ENCODE data around the gene PREX1.
"Not testable (repeated sequence)": the region's sequence is repeated elsewhere in the genome, so short reads cannot be mapped to it uniquely, and the experiment has no call there.

The PREX1 gene

DNA sequence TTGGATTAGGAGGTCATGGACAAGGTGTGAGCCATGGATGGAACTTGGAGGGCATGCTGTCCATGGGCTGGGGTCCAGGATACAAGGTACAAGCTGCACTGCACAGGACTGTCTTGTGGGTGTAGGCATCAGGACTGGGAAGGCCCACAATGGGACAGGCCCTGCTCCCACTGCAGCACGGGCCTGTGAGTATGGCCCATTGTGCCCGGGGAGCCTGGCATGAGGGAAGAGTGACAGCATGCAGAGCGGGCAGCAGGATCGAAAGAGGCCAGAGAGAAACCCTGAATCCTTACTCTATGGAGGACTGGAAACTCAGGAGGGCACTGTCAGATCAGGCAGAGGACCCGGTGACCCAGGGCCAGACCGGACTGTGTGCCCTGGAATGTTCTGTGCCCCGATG, 211.3 kb downstream of the PREX1 start:
- DNase-seq: no peak

DNA sequence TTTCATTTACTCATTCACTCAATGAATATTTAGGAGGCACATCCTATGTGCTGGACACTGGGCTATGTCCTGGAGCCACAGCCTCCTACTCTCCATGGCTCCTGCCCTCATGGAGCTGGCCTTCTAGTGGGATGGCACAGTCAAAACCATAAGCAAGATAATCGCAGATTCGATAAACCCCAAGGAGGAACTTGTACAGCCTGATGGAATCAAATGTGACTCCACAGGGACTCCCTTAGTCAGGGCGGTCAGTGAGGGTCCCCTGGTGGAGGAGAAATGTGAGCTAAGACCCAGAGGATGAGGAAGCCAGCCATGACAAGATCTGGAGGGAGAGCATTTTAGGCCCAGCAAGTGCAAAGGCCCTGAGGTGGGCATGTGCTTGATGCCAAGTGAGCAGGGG, 211.9 kb downstream of the PREX1 start:
- DNase-seq: no peak

DNA sequence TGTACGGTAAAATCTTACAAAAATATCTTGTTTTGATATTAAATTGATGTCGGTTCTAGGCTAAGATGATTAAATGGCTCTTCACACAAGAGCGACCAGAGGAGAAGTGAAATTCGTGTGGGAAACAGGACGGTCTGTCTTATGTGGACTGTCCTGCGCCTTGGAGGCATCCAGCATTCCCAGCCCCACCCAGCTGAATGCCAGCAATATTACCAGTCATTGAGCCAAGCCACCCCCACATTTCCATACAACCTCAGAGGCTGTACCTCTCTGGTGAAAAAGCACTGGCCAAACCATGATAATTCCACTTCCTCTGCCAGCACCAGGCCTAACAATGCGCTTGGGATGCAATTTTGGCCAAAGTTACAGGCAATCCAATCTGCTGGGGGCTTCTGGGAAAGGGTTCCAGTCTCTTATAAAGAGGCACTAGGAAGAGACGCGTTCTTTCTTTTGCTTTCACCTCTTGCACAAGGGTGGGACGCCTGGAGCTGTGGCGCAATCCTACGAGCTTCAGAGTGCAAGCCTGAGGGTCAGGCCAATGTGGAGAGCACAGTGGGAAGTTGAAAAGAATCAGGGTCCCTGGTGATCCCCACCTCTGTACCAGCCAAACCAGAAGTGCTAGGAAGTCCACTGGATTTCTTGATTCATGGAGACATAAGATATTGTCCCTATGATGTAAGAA, 213.1 kb downstream of the PREX1 start:
- DNase-seq: no peak

DNA sequence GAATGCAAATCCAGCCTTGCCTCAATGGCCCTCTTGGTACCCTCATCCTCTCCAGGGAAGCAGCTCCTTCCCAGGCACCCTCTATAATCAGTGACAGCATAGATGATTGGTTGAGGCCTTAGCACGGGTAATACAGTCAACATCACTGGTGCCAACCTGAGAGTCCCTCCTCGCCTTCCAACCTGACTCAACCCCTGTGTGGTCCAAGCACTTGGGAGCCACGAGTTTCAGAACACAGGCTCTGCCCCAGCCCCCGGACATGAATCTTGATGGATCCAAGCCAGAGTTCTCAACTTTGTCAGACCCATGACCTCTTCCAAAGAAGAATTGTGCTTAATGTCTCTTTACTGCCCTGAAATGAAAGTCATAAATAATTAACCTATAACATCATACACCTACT, 213.9 kb downstream of the PREX1 start:
- no peak for DNase-seq

DNA sequence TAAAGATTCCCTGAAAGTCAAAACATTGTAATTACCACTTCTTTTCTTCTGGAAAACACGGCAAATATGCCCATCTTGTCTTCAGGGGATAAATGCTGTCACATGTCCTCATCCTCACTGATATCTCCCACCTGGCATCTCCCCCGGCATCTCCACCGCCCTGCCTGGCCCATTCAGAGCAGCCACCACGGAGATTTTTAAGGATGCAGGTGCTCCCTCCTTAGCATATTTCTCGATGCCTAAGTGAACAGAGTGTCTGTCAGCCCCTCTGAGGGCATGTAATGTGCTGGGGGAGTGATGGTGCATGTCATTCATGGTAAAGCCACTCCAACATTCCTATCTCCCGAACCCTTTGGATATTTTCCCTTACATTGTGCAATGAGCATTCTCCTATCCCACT, 215.5 kb downstream of the PREX1 start:
- DNase-seq: no peak

DNA sequence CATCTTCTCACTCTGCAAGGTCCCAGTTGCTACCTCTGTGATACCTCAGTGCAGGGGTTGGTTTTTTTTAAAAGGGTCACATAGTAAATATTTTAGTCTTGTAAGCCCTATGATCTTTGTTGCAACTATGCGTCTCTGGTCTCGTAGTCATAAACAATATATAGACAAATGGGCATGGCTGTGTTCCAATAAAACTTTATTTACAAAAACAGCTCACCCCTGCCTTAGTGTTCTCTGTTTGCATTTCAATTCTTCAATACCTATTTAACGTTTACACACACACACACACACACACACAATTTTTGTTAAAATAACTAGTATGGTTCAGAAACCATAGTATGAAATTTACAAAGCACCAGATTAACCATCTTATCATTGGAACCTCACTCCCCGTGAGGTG, 216.8 kb downstream of the PREX1 start:
- no peak for DNase-seq

DNA sequence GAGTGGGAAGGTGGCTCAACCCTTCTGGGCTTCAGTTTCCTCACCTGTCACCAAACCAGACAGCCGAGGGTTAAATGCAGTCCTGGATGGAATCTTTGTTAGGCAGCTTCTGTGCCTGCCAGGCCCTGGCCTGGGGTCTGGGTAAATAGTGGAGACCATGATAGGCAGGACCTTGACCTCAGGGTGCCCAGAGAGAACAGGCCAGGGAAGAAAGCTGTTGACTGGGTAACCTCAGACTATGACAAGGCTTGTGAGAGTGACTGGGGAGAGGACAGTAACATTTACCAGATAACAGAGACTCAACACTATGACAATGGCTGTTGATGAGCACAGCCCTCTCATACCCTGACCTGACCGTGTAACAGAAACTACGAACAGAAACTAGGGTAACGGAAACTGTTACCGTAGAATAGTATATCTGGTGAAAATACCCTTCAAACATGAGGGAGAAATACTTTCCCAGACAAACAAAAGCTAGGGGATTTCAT, 218.3 kb downstream of the PREX1 start:
- no peak for DNase-seq

DNA sequence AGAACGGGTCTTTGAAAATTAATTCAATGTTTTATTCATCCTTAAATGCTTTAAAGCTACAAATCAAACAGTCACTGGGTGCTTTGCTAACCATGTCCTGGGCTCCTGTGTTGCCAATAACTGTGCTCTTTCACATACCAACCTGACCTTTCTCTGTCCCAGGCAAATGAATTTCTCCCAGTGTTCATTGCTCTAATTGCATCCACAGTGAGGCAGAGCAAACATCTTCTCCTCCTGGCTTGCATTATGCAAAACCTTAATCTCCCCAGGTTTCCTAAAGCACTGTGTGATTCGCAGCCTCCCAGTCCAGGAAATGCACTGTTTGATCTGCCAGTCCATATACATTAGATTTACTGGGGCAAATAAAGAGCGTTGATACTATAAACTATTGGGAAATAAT, 219.0 kb downstream of the PREX1 start:
- DNase-seq: no peak

DNA sequence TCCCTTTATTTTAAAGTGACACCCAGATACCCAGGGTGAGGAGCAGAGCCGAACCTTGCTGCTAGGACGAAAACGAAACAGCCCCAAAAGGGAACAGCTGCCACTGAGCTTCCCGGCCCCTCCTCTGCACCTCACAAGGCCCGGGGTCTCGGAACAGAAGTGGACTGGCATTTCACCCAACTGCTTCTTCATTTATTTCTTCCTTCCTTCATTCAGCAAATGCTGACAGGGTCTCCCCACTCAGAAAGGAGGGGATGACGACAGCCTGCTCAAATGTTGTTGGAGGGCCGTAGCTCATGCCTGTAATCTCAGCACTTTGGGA, 220.3 kb downstream of the PREX1 start:
- no peak for DNase-seq

DNA sequence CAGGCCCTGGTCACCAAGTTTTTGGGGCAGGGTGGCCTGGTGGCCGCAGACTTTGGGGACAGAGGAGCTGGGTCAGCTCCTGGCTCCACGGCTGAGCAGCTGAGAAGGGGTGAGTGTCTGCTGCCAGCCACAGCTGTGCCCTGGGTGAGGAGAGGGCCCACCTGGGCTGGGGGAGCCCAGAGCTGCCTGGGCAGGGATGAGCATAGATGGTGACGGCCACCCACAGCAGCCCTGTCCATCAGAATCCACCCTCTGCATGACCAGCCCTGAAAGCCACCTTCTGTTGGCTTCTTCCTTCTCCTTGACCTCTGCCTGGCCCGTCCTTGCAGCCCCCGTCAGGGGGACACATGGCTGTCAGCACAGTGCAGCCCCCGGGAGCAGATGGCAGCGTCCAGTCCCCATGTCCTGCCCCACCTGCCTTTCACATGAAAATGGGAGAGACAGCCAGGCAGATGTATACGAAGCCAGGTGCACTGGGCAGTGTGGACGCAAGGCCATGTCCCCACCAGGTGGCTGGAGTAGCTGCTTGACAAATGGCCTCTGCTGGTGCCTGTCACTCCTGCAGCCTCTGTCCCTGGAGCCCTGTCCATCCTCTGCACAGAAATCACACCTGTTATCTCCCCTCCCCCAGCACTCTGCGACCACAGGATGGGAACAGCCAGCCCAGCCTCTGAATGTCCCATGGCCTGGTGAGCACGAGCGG, 220.8 kb downstream of the PREX1 start:
- no peak for DNase-seq

DNA sequence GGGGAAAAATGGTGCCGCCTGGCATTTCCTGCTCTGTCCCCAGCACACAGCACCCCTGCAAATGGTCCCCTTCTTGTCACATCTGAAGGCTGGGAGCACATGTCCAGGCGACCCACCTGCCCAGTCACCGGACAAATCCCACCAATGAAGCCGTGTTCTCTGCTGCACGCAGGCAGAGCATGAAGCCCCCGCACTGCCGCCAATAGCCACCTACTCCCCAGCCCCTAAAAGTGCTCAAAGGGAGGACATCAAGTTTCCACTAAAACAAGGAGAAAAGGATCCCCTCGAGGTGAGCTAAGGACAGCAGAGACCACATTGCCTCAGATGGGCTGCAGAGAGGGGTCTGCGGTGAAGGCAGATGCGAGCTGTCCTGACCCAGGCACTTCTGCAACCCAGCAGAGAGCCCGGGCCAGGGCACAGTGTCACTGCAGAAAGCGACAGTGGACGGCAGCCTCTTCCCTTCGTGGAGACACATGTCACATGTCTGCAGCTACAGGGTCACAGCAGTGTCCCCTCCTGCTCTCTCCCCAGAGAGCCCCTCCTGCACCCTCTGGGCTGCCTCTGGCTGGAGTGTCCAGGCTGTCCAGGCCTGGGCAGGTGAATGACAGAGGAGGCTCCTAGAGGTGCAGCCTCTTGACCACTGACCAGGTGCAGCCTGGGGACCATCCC, 221.5 kb downstream of the PREX1 start:
- no peak for DNase-seq

DNA sequence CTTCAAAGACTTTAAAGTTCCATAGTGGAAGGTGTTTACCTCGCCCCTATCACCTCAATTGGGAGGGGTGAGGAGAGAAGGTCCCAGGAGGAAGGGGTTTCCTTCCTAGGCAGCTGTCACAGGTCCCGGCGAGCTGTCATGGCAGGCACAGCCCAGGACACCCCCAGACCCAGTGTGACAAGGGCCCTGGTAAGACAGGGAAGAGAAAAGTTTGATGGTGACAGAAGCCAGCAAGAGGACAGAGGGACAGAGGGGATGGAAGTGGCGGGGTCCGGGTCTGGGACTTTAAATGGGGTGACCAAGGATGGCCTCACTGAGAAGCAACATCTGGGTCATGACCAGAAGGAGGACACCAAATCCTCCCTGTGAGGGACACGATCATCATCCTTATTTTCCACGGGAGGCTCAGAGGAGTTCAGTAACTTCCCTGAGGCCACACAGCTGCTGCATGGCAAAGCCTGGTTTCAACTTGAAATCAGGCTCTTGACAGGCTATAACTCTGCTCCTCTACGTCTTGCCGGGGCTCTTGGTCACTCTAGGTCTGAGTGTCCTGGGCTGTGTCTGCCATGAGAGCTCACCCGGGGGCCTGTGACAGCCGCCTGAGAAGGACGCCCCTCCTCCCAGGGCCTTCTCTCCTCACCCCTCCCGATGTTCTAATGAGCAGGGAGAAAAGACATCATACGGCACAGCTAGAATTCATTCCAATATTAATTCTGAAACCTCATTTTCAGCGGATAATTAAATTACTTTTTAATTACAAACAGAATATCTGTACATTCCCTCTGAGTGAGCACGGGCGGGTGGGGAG, 222.2 kb downstream of the PREX1 start:
- no peak for DNase-seq

DNA sequence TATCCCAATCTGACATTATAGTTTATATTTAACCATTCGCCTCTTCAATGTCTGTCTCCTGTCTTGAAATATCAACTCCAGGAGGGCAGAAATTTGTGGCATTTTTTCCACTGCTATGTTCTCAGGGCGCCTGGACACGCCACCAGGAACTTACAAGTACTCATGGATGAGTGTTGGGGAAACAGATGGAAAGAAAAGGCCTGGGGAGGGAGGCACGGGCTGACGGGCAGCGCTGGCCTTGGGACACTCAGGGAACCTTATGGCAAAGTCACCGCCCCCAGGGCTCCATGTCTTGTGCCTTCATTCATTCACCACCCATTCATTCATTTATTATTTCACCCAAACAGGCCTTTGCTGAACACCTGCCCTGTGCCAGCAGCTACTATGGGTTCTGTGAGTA, 222.9 kb downstream of the PREX1 start:
- DNase-seq: no peak

DNA sequence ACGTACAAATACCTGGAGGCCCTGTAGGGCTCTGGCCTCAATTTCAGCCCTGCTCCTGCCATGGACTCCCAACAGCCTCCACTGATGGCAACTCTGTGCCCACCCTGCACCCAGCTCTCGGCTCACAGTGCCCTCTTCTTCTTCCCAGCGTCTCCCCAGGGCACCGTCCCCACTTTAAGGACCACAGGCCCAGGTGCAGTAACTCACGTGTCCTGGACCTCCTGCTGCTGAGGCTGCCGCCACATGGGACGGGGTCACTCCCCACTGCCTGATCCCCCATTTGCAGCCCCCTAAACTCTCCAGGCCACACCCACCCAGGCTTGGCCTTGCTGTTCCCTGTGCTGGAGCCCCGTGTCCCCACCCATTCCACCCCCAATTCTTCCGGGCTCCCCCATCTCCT, 223.4 kb downstream of the PREX1 start:
- DNase-seq: no peak

DNA sequence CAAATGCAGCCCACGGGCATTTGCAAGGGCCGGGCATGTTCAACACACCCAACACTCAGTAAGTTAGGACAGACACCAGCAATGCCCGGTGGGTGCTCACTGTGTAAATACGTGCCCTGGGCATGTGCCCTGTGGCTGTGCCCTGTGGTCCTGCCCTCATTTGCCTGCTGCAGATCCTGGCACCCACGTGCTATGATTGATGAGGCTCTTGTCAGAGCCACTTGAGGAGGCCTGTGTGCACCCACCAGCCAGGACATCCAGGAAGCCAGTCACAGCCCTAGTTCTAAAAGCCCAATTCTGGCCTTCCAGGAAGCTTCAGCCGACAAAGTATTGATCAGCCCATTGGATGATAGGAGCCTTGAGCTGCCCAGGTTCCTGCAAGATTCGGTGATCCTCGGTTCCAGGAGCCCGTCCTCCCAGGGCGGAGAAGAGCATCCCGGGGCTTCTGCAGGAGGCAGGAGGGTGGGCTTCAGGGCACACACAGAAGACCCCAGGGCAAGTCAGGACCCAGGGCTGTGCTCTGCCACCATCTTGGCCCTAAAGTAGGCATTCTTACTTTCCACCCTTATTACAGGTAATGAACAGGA, 223.9 kb downstream of the PREX1 start:
- DNase-seq: no peak

DNA sequence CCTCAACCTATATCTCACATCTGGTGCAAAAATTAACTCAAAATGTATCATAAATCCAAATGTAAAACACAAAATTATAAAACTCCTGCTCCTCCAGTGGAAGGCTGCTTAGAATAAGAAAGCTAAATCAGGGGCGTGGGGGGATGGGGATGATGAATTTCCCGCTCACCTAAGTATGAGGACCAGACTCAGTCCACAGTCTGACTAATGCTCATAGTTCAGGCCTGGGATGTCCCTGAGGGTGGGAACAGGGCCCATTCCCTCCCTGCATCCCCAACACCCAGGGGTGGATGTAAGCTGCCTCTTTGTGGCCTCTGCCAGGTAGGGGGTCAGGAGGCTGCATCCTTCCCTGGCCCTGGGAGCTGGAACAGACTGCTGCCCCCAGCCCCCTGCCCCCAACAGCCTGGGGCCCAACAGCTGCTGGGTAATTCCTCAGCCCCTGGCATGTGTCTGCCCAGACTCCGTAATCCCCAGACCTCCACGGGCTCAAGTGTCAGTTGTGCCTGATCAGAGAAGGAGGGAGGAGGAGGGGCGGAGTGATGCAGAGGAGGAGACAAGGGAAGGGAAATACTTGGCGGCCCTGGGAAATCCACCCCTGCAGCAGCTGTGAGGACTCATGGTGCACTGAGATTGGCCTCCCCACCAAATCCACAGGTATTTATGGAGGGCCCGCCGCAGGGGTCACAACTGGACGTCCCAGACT, 224.5 kb downstream of the PREX1 start:
- DNase-seq: no peak

DNA sequence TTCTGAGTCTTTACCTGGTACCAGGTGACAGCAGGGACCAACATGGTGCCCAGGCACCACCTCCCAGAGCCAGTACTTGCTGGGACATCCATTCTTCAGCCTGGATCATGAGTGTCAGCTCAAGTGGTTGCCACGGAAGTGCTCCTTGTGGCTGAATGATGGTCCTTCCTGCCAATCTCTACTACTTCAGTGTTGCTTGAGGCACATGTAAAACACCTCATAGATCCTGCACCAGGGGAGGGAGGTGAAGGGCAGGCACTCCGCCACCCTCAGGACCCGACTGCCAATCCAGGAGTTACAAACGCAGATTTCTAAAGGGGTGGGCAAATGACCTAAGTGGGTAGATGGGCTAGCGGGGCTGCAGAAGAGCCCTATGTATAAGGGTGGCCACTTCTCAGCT, 226.0 kb downstream of the PREX1 start:
- DNase-seq: no peak

DNA sequence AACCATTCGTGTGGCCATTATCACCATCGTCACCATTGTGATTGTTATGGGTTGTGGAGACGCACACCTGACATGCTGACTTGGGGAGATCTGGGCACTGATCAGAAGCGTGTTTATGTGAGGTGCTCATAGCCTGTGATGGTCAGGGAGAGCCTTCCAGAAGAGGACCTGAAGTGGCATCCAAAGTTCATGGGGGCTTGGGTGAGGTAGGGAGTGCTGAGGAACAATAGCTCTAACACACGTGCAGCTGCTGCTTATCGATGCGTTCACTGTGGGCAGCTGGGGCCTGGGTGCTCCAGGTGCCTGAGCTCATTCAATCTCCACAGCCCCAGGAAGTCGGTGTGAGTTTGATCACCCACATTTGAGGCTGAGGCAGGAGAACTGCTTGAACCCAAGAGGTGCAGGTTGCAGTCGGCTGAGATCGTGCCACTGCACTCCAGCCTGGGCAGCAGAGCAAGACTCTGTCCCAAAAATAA, 227.3 kb downstream of the PREX1 start:
- DNase-seq: no peak

DNA sequence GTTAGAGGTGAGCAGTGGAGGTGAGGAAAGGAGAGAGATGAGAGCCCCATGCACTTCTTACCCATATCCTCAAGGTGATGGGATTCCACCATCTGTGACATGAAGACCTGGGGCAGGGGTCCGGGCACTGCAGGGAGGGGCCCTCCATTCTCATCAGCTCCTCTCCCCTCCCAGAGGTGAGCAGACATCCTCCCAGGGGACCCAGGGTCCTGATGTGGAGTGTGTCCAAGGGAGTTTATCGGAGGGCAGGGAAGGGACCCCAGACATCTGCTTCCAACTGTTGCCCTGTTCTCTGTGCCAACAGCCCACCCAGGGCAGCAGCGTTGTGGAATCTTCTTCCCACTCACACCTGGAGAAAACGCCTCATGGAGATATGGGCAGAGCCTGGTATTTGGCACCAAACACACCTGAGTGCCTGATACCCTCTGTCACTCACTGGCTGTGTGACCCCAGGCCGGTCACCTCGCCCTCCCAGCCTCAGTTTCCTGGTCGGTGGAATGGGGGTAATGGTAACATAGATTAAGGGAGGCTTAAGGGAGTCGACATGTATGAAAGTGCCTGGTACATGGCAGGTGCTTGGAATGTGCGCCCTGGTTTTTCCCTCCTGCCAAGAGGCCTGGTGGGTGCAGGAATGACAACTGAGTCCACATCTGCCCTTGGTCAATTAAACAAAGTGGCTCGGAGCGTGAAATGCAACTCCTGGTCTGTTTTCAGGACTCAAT, 227.9 kb downstream of the PREX1 start:
- DNase-seq: no peak

DNA sequence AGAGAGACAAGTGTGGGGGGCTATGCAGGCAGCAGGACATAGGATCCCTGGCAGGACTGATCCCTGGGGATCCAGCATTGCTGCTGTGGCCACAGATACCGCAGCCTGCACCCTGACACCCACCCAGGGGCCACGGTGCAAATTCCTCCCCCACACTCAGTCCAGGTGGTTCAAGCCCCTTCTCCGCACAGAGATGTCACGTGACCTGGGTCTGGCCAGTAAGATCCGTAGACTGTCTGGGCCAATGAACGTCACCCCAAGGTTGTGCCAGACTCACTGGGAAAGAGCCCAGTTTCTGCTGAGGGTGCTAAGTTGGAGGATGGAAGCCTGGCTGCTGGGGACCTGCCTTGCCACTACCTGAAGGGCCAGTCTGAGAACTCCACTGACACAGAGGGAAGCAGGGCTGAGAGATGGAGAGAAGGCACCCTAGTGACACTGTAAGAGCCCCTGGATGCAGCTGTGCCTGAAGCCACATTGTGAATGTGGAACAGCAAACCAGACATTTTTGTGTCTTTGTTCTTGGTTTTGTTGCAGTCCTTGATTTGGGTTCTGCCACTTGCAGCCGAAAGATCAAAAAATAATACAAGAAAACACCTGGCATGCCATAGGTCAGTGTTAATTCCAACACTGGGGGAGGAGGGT, 228.6 kb downstream of the PREX1 start:
- no peak for DNase-seq

DNA sequence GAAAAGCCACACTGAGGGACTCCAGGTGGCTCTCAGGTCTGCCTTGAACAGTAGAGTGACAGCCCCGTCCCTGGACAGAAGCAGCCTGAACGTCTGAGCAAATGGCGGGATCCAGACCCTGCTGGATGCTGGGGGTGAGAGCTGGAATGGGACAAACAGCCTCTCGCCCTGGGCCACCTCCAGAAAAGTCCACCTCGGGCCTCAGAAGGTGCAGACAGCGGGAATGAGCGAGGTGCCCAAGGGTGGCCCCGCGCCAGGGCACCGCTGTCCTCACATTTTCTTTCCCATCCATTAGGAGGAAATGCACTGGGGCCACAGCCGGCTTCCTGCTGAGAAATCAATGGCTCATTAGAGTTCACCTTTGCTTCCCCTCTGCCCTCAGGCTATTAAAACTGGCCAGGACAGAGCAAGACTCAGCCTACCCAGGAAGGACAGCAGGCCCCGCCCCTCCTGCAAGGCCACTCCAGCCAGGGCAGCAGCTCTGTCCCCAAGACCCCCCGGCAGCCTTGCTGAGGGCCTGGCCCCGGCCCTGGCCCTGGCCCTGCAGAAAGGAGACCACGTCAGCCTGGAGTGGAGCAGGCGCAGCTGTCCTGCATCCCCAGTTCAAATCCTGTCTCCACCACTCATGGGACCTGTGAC, 229.4 kb downstream of the PREX1 start:
- not testable (repeated sequence) for DNase-seq

All from bone marrow (tissue), 2 donors.